DND-41 (cell line): ENCODE measurements around the gene GSG1L.

Source experiments
- ATAC-seq: fragments of 200-7000 bp; cut with Tn5 transposase; 3 replicates; pipeline ENCODE4 v1.9.1; 2021; ENCODE audit warnings: low read depth; ENCODE audit not compliant: insufficient read depth
- DNase-seq: peaks from one replicate; pipeline ENCODE4 v3.0.0-alpha.2; 2020
- H2AFZ ChIP-seq: 2 replicates; pipeline ENCODE4 v1.6.0; 2012; ENCODE audit warnings: low read depth, low read length
- H3K27ac ChIP-seq: 2 replicates; pipeline ENCODE4 v1.5.1; 2012; ENCODE audit warnings: low read length, inconsistent platforms
- H3K27me3 ChIP-seq: fragments of 200-600 bp; sonication (generic); 2 replicates; pipeline ENCODE4 v1.6.0; 2012; ENCODE audit warnings: low read length, mild to moderate bottlenecking, inconsistent platforms; ENCODE audit not compliant: insufficient read depth, poor library complexity
- H3K36me3 ChIP-seq: 2 replicates; pipeline ENCODE4 v1.5.1; 2012; ENCODE audit warnings: low read length, inconsistent platforms; ENCODE audit not compliant: insufficient read depth
- H3K4me1 ChIP-seq: 2 replicates; pipeline ENCODE4 v1.5.1; 2012; ENCODE audit warnings: mild to moderate bottlenecking, low read length; ENCODE audit not compliant: insufficient read depth
- H3K4me2 ChIP-seq: 2 replicates; pipeline ENCODE4 v1.6.0; 2012; ENCODE audit warnings: mild to moderate bottlenecking, moderate library complexity, low read length, inconsistent platforms; ENCODE audit not compliant: insufficient read depth
- H3K4me3 ChIP-seq, 2 experiments: fragments of 200-600 bp in 1 of 2; shearing (Covaris generic) in 1 of 2; 2 replicates each; pipeline ENCODE4 v1.5.1; 2012 to 2016; ENCODE audit warnings: inconsistent platforms in 2 of 2, low read length in 2 of 2, mild to moderate bottlenecking in 2 of 2, low read depth in 1 of 2, moderate library complexity in 1 of 2
- H3K79me2 ChIP-seq: 2 replicates; pipeline ENCODE4 v1.6.0; 2012; ENCODE audit warnings: low read length, inconsistent platforms; ENCODE audit not compliant: insufficient read depth
- H3K9ac ChIP-seq: 2 replicates; pipeline ENCODE4 v1.6.0; 2012; ENCODE audit warnings: low read depth, mild to moderate bottlenecking, inconsistent platforms, low read length, moderate library complexity
- H3K9me3 ChIP-seq: 2 replicates; pipeline ENCODE4 v1.5.1; 2012; ENCODE audit warnings: low read length, moderate library complexity, mild to moderate bottlenecking, inconsistent platforms; ENCODE audit not compliant: insufficient read depth, severe bottlenecking
- H4K20me1 ChIP-seq: 2 replicates; pipeline ENCODE4 v1.6.0; 2012; ENCODE audit warnings: low read length; ENCODE audit not compliant: insufficient read depth
- CTCF ChIP-seq: IDR thresholded peaks from 2 replicates; pipeline ENCODE4 v1.5.1; 2012; ENCODE audit warnings: borderline replicate concordance, low read length, moderate library complexity, mild to moderate bottlenecking; ENCODE audit not compliant: poor library complexity, severe bottlenecking; ENCODE audit errors: extremely low read depth
- EZH2 ChIP-seq: IDR thresholded peaks from 3 replicates; pipeline ENCODE4 v1.6.1; 2012; ENCODE audit warnings: borderline replicate concordance, low read depth, mild to moderate bottlenecking, moderate library complexity, low read length, inconsistent platforms; ENCODE audit not compliant: severe bottlenecking

Gene GSG1L

GRCh38 chr16:28072087-28072486, 8.6 kb upstream of the GSG1L start:
- no peak overlapping the region for H3K9ac ChIP-seq
- H2AFZ ChIP-seq, result no peak overlapping the region
- no peaks in the 10 kb centered on the region for H4K20me1 ChIP-seq
- no peak overlapping the region for H3K27ac ChIP-seq
- no peak overlapping the region for H3K4me3 ChIP-seq
- no peaks in the 10 kb centered on the region for H3K9me3 ChIP-seq
- no peaks in the 10 kb centered on the region for H3K79me2 ChIP-seq
- H3K27me3 ChIP-seq, result no peaks in the 10 kb centered on the region
- no peak for ATAC-seq
- no peak for DNase-seq
- H3K36me3 ChIP-seq, result no peaks in the 10 kb centered on the region
- no peaks in the 10 kb centered on the region for H3K4me1 ChIP-seq
- no peak overlapping the region for H3K4me2 ChIP-seq
- TF ChIP-seq EZH2, result no peak
- no peak for TF ChIP-seq CTCF

- H3K9ac ChIP-seq, result no peak overlapping the region
- H4K20me1 ChIP-seq, result no peaks in the 10 kb centered on the region
- H3K4me3 ChIP-seq, result no peak overlapping the region
- H3K27ac ChIP-seq, result no peak overlapping the region
- no peaks in the 10 kb centered on the region for H3K27me3 ChIP-seq
- peak; percentile 33; the same call in 1 of the 3 replicates for ATAC-seq
- no peaks in the 10 kb centered on the region for H3K4me1 ChIP-seq
- H3K9me3 ChIP-seq, result no peaks in the 10 kb centered on the region
- no peaks in the 10 kb centered on the region for H3K79me2 ChIP-seq
- H3K4me2 ChIP-seq, result no peak overlapping the region
- H3K36me3 ChIP-seq, result no peaks in the 10 kb centered on the region
- DNase-seq, result no peak
- no peak for TF ChIP-seq CTCF
- no peak overlapping the region for H2AFZ ChIP-seq
These were observed 6.7 kb upstream of the GSG1L start for GRCh38 chr16:28069971-28070794.

GRCh38 chr16:28068976-28069375, 5.5 kb upstream of the GSG1L start:
- H3K4me3 ChIP-seq, result no peak overlapping the region
- TF ChIP-seq EZH2, result no peak
- no peak for TF ChIP-seq CTCF
- no peaks in the 10 kb centered on the region for H3K36me3 ChIP-seq
- no peaks in the 10 kb centered on the region for H3K4me1 ChIP-seq
- H3K27me3 ChIP-seq, result no peaks in the 10 kb centered on the region
- H3K9me3 ChIP-seq, result no peaks in the 10 kb centered on the region
- no peaks in the 10 kb centered on the region for H4K20me1 ChIP-seq
- no peak for ATAC-seq
- no peak overlapping the region for H2AFZ ChIP-seq
- no peak overlapping the region for H3K27ac ChIP-seq
- no peak for DNase-seq
- no peaks in the 10 kb centered on the region for H3K79me2 ChIP-seq
- H3K4me2 ChIP-seq, result no peak overlapping the region
- H3K9ac ChIP-seq, result no peak overlapping the region
